ENCODE measurements around the gene ADAMTS2. TPM values are rescaled to one million over a fixed set of nuclear protein-coding genes. Genes with fewer than 3 reads are reported as not detected.

ADAMTS2 gene
- total RNA-seq, 1 donor from 2014 or later: 18.8 TPM

GRCh38 chr5:179339996-179340395 lies 5.3 kb downstream of the ADAMTS2 start:
- H3K36me3 ChIP-seq (ENCODE audit: insufficient read depth, low read length): no peaks in the 10 kb centered on the region
- no peak overlapping the region for H3K4me3 Mint-ChIP-seq (ENCODE audit: unreplicated experiment)
- peaks cover 12% of the 10 kb centered on the region for H3K4me1 Mint-ChIP-seq (ENCODE audit: low read depth, unreplicated experiment)
- H3K9ac ChIP-seq (ENCODE audit: low read length): no peak overlapping the region
- DNase-seq (ENCODE audit: low read depth) (no peak), FAIRE-seq (no peak)
- no peak overlapping the region for H3K4me2 ChIP-seq (ENCODE audit: low read length)
- H3K4me3 ChIP-seq (ENCODE audit: insufficient read depth, low read depth, low read length): no peak overlapping the region
- peaks cover 3% of the 10 kb centered on the region for H3K27me3 ChIP-seq (ENCODE audit: insufficient read depth, low read length)
- H3K79me2 ChIP-seq (ENCODE audit: insufficient read depth, low read length): no peaks in the 10 kb centered on the region
- peaks cover 12% of the 10 kb centered on the region for H4K20me1 ChIP-seq (ENCODE audit: insufficient read depth, low read length)
- H2AFZ ChIP-seq (ENCODE audit: low read depth, low read length): no peak overlapping the region
- H3K27ac Mint-ChIP-seq (ENCODE audit: unreplicated experiment): peak overlapping the region; percentile 34
- H3K27me3 Mint-ChIP-seq (ENCODE audit: low read depth, unreplicated experiment): peaks cover 49% of the 10 kb centered on the region
- no peaks in the 10 kb centered on the region for H3K9me3 ChIP-seq (ENCODE audit: insufficient read depth, low read depth, low read length)
- H3K27ac ChIP-seq (ENCODE audit: low read depth, low read length): no peak overlapping the region
- peaks cover 2% of the 10 kb centered on the region for H3K9me3 Mint-ChIP-seq (ENCODE audit: unreplicated experiment)
- no peak for TF ChIP-seq CTCF (IDR thresholded peaks at IDR 0.05; ENCODE audit: insufficient read depth, low read depth, low read length)
- TF ChIP-seq EZH2 (IDR thresholded peaks at IDR 0.05; ENCODE audit: insufficient read depth, low read length): no peak
- H3K36me3 Mint-ChIP-seq (ENCODE audit: low read depth, unreplicated experiment): peaks cover 7% of the 10 kb centered on the region
- peaks cover 3% of the 10 kb centered on the region for H3K4me1 ChIP-seq (ENCODE audit: insufficient read depth, low read length)

- Histone ChIP-seq H3K36me3 (ENCODE audit: insufficient read depth, low read length) (no peaks in the 10 kb centered on the region), H3K79me2 (ENCODE audit: insufficient read depth, low read length) (no peaks in the 10 kb centered on the region), H3K9ac (ENCODE audit: low read length) (no peak overlapping the region), H3K4me1 (ENCODE audit: insufficient read depth, low read length) (peaks cover 3% of the 10 kb centered on the region), H3K27ac (ENCODE audit: low read depth, low read length) (no peak overlapping the region), H3K4me3 (ENCODE audit: insufficient read depth, low read depth, low read length) (no peak overlapping the region), H4K20me1 (ENCODE audit: insufficient read depth, low read length) (peaks cover 12% of the 10 kb centered on the region), H3K4me2 (ENCODE audit: low read length) (no peak overlapping the region), H3K9me3 (ENCODE audit: insufficient read depth, low read depth, low read length) (no peaks in the 10 kb centered on the region), H2AFZ (ENCODE audit: low read depth, low read length) (no peak overlapping the region), H3K27me3 (ENCODE audit: insufficient read depth, low read length) (peaks cover 3% of the 10 kb centered on the region)
- no peak for FAIRE-seq
- no peak overlapping the region for H3K4me3 Mint-ChIP-seq (ENCODE audit: unreplicated experiment)
- DNase-seq (ENCODE audit: low read depth): no peak
- H3K4me1 Mint-ChIP-seq (ENCODE audit: low read depth, unreplicated experiment): peaks cover 12% of the 10 kb centered on the region
- H3K36me3 Mint-ChIP-seq (ENCODE audit: low read depth, unreplicated experiment): peaks cover 7% of the 10 kb centered on the region
- H3K9me3 Mint-ChIP-seq (ENCODE audit: unreplicated experiment): peaks cover 2% of the 10 kb centered on the region
- peaks cover 49% of the 10 kb centered on the region for H3K27me3 Mint-ChIP-seq (ENCODE audit: low read depth, unreplicated experiment)
- H3K27ac Mint-ChIP-seq (ENCODE audit: unreplicated experiment): no peak overlapping the region
- no peak for TF ChIP-seq CTCF (IDR thresholded peaks at IDR 0.05; ENCODE audit: insufficient read depth, low read depth, low read length)
- TF ChIP-seq EZH2 (IDR thresholded peaks at IDR 0.05; ENCODE audit: insufficient read depth, low read length): no peak
These were observed 6.2 kb downstream of the ADAMTS2 start for GRCh38 chr5:179339081-179339480.

- Histone ChIP-seq H3K36me3 (ENCODE audit: insufficient read depth, low read length) (no peaks in the 10 kb centered on the region), H4K20me1 (ENCODE audit: insufficient read depth, low read length) (peaks cover 8% of the 10 kb centered on the region)
These were observed 7.2 kb downstream of the ADAMTS2 start for GRCh38 chr5:179337796-179338676.

More at GRCh38 chr5:179337796-179338676, 7.2 kb downstream of the ADAMTS2 start:
- no peak overlapping the region for H3K4me3 Mint-ChIP-seq (ENCODE audit: unreplicated experiment)
- Histone ChIP-seq H2AFZ (ENCODE audit: low read depth, low read length) (no peak overlapping the region), H3K4me3 (ENCODE audit: insufficient read depth, low read depth, low read length) (no peak overlapping the region), H3K27ac (ENCODE audit: low read depth, low read length) (no peak overlapping the region), H3K4me2 (ENCODE audit: low read length) (no peak overlapping the region), H3K4me1 (ENCODE audit: insufficient read depth, low read length) (peaks cover 2% of the 10 kb centered on the region), H3K79me2 (ENCODE audit: insufficient read depth, low read length) (no peaks in the 10 kb centered on the region), H3K9ac (ENCODE audit: low read length) (no peak overlapping the region), H3K9me3 (ENCODE audit: insufficient read depth, low read depth, low read length) (no peaks in the 10 kb centered on the region), H3K27me3 (ENCODE audit: insufficient read depth, low read length) (peaks cover under 1% of the 10 kb centered on the region)
- H3K27me3 Mint-ChIP-seq (ENCODE audit: low read depth, unreplicated experiment): peaks cover 45% of the 10 kb centered on the region
- H3K9me3 Mint-ChIP-seq (ENCODE audit: unreplicated experiment): peaks cover 2% of the 10 kb centered on the region
- FAIRE-seq (no peak), DNase-seq (ENCODE audit: low read depth) (no peak)
- peaks cover 8% of the 10 kb centered on the region for H3K4me1 Mint-ChIP-seq (ENCODE audit: low read depth, unreplicated experiment)
- H3K36me3 Mint-ChIP-seq (ENCODE audit: low read depth, unreplicated experiment): peaks cover 7% of the 10 kb centered on the region
- TF ChIP-seq CTCF (IDR thresholded peaks at IDR 0.05; ENCODE audit: insufficient read depth, low read depth, low read length): no peak
- no peak for TF ChIP-seq EZH2 (IDR thresholded peaks at IDR 0.05; ENCODE audit: insufficient read depth, low read length)
- H3K27ac Mint-ChIP-seq (ENCODE audit: unreplicated experiment): no peak overlapping the region

All from astrocyte (in vitro differentiated cells and primary cell).